ENCODE measurements around the gene LACTBL1. TPM values are rescaled to one million over a fixed set of nuclear protein-coding genes. Genes with fewer than 3 reads are reported as not detected.

The LACTBL1 gene
- total and polyA plus RNA-seq, 2 of the 4 experiments (the other 2 are of a cell fraction), result not detected

- in situ Hi-C loops (cut with MboI; ENCODE audit: low sequenced_read_pairs), result no loop called here
- no TSS peak for BruUV-seq (replicated peaks)
- Histone ChIP-seq H4K91ac (ENCODE audit: insufficient read depth, low read depth, low read length) (no peak overlapping the region), H4K20me1 (ENCODE audit: insufficient read depth, low read length) (no peaks in the 10 kb centered on the region; the same call in 1 of the 2 replicates), H3K56ac (ENCODE audit: extremely low read depth, insufficient read depth, low read length) (no peak overlapping the region), H3K79me1 (ENCODE audit: low read depth in 1 of 2, low read length in 2 of 2) (no peaks in the 10 kb centered on the region), H3K14ac (replicated peaks; ENCODE audit: low read depth, low read length) (no peak overlapping the region), H2BK20ac (ENCODE audit: low read depth, low read length) (no peak overlapping the region), H2AK5ac (ENCODE audit: low read depth, low read length) (no peak overlapping the region), H2AFZ (replicated peaks; ENCODE audit: low read length, poor library complexity) (no peak overlapping the region), H3K23ac (ENCODE audit: low read depth, low read length) (no peak overlapping the region), H3K4me1 (ENCODE audit: control insufficient read depth, insufficient read depth, low read length) (no peaks in the 10 kb centered on the region), H2BK120ac (ENCODE audit: low read depth, low read length) (no peak overlapping the region), H3K4ac (ENCODE audit: low read depth, low read length) (no peak overlapping the region), H3K4me2 (ENCODE audit: low read depth, low read length) (no peak overlapping the region), H2BK5ac (ENCODE audit: low read depth, low read length, poor library complexity, severe bottlenecking) (no peak overlapping the region), H3K27ac (ENCODE audit: insufficient read depth, low read length) (no peak overlapping the region), H2BK15ac (ENCODE audit: low read depth, low read length) (no peak overlapping the region), H3K27me3 (ENCODE audit: control insufficient read depth, insufficient read depth, low read length) (no peaks in the 10 kb centered on the region), H3K36me3 (ENCODE audit: control insufficient read depth, insufficient read depth, low read length) (peaks cover 59% of the 10 kb centered on the region), H4K5ac (ENCODE audit: low read depth, low read length) (no peak overlapping the region), H4K8ac (ENCODE audit: low read depth in 2 of 2, low read length in 2 of 2) (no peak overlapping the region), H2AK9ac (replicated peaks; ENCODE audit: low read depth, low read length, poor library complexity) (peak overlapping the region; percentile 5), H3K4me3 (ENCODE audit: insufficient read depth, low read depth, low read length) (no peak overlapping the region), H3K9me3 (ENCODE audit: control insufficient read depth, insufficient read depth, low read length) (no peaks in the 10 kb centered on the region), H3K9me1 (ENCODE audit: insufficient read depth, low read length) (peaks cover 19% of the 10 kb centered on the region; the same call in 1 of the 2 replicates), H3K9ac (ENCODE audit: low read depth, low read length) (no peak overlapping the region), H3K18ac (ENCODE audit: low read depth, low read length) (no peak overlapping the region)
- intact Hi-C loops (cut with micrococcal nuclease), result no loop called here
- DNase-seq (no peak), ATAC-seq (ENCODE audit: low read depth) (no peak)
- TF ChIP-seq NFE2L2 (IDR thresholded peaks at IDR 0.05; ENCODE audit: low read depth, low read length) (no peak), CEBPB (IDR thresholded peaks at IDR 0.05; ENCODE audit: low read depth, low read length) (no peak), ELK1 (IDR thresholded peaks at IDR 0.05; ENCODE audit: borderline replicate concordance, low read depth, low read length) (no peak), POLR2A (IDR thresholded peaks at IDR 0.05; ENCODE audit: low read depth, low read length) (no peak), CTCF (conservative IDR thresholded peaks at IDR 0.05; ENCODE audit: low read depth, low read length) (no peak), MAZ (IDR thresholded peaks at IDR 0.05; ENCODE audit: borderline replicate concordance, low read depth, low read length) (no peak), BHLHE40 (IDR thresholded peaks at IDR 0.05; ENCODE audit: low read depth, low read length) (no peak), USF2 (IDR thresholded peaks at IDR 0.05; ENCODE audit: low read depth, low read length) (no peak), CHD1 (IDR thresholded peaks at IDR 0.05; ENCODE audit: low read depth, low read length) (no peak), RFX5 (IDR thresholded peaks at IDR 0.05; ENCODE audit: low read depth, low read length) (no peak), RAD21 (IDR thresholded peaks at IDR 0.05; ENCODE audit: low read length) (no peak), RCOR1 (IDR thresholded peaks at IDR 0.05; ENCODE audit: insufficient replicate concordance, low read length) (no peak), MAFK (IDR thresholded peaks at IDR 0.05; ENCODE audit: low read depth, low read length) (no peak), MXI1 (IDR thresholded peaks at IDR 0.05; ENCODE audit: borderline replicate concordance, low read depth, low read length) (no peak), SMC3 (IDR thresholded peaks at IDR 0.05; ENCODE audit: low read depth, low read length) (no peak), FOS (IDR thresholded peaks at IDR 0.05; ENCODE audit: low read depth, low read length) (no peak)
- dilution Hi-C loops (cut with HindIII; ENCODE audit: low sequenced_read_pairs, unreplicated experiment), result no loop called here
- 100% methylated on average over 6 of the region's 16 CpGs; no CpG with 5 or more reads in 1 of the 2 experiments for WGBS, 2 experiments (ENCODE audit: extremely low coverage in 2 of 2, insufficient read length in 1 of 2)
- POLR2A ChIA-PET (ENCODE audit: unreplicated experiment), result no interaction called here
- CTCF ChIA-PET, result interaction anchor here (0.6 kb wide), 1 partner anchor 154 kb away, joined by 3 read pairs; no protein-coding TSS in a partner anchor
Measured at GRCh38 chr1:22912311-22912710, 60.4 kb downstream of the LACTBL1 start.
